Hematopoietic multipotent progenitor cell treated with erythropoietin and hydrocortisone succinate and interleukin-3 and kit ligand, for 17 days (in vitro differentiated cells): ENCODE measurements around the gene AGBL1.
"Not testable (repeated sequence)": the region's sequence is repeated elsewhere in the genome, so short reads cannot be mapped to it uniquely, and the experiment has no call there.

Source experiments
- DNase-seq: peaks from one replicate; pipeline ENCODE4 v3.0.0-alpha.2; 2015; ENCODE audit warnings: low spot score

AGBL1 gene

DNA sequence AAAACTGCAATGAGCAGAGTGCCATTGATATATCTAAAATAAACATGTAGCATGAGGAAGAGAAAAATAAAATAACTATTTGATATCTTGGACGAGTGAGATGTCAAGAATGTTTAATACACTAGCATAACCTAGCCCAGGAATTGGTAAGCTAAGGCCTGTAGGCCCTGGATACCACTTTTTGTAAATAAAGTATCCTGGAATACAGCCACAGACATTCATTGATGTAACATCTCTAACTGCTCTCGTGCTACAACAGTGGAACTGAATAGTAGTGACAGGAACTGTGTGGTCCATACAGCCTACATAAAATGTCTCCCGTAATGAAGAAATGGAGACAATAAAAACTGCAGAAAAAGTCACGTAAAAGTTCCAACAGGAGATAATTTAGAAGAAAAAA is 869.0 kb downstream of the AGBL1 start:
- DNase-seq: no peak

DNA sequence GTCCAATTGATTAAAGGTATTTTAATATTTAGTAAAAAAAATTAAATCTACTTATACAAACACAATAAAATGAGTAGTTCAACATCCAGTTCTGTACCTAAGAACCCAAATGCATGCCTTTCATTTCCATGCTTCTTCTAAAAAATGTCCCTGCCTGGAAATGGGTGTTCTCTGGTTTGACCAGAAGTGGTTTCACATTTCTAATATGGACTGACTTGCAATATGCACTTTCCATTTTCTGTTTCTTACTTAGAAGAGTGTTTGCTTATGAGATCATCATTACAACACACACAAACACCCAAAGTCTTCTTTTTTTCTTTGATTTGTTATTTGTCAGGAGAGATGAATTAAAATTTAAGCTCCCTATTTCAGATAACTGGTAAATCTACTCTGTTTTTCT is 879.6 kb downstream of the AGBL1 start:
- no peak for DNase-seq

GRCh38 chr15:86961669-86962068 is 882.0 kb downstream of the AGBL1 start:
- no peak for DNase-seq

DNA sequence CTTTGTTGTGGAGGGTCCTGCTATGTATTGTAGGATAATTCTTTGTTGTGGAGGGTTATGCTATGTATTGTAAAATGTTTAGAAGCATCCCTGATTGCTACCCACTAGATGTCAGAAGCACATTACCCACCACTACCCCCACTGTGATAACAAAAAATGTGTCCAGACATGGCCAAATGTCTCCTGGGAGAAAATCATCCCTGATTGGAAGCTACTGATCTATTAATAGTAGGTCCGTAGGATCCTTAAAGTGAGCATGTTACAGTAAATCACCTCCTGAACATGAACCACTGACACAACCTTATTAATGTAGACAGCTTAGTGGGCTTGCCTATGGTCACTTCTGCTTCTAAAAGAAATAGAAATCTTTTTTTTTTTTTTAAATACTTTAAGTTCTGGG is 884.6 kb downstream of the AGBL1 start:
- DNase-seq: no peak

GRCh38 chr15:86968244-86968643 is 888.6 kb downstream of the AGBL1 start:
- no peak for DNase-seq

DNA sequence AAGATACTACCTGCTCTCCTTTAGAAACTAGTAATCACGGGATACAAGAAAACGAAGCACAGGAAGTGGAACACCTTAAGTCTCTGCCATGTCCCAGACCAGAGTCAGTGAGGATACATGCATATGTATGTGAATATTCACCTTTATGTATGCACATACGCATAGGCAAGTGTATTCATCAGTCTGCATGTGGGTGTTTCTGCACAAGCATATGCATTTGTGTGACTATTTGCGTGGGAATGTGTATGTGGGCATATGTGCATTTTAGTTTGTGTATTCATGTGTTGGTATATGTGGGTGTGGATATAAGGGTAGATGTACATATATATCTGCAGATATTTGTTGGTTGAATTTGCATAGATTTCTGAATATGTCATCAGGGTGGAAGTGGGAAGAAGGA is 889.7 kb downstream of the AGBL1 start:
- DNase-seq: no peak

GRCh38 chr15:86973284-86973844 is 893.7 kb downstream of the AGBL1 start:
- no peak for DNase-seq

GRCh38 chr15:86988033-86988432 is 908.4 kb downstream of the AGBL1 start:
- DNase-seq: no peak

DNA sequence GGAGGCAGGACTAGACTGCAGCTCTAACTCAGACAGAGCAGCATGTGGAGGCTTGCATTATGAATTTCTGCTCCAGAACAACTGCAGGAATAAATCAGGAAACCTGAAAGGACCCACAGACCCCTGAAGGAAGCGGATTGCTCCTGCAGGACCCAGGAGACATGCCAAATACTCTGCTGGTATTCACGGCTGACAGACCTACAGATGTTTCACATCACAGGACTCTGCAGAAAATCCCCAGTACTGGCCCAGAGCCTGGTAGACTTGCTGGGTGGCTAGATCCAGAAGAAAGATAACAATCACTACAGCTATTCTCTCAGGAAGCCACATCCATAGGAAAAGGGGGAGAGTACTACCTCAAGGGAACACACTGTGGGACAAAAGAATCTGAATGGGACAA is 942.1 kb downstream of the AGBL1 start:
- DNase-seq: no peak

- DNase-seq: no peak
These were observed 952.0 kb downstream of the AGBL1 start for GRCh38 chr15:87031540-87032230.

DNA sequence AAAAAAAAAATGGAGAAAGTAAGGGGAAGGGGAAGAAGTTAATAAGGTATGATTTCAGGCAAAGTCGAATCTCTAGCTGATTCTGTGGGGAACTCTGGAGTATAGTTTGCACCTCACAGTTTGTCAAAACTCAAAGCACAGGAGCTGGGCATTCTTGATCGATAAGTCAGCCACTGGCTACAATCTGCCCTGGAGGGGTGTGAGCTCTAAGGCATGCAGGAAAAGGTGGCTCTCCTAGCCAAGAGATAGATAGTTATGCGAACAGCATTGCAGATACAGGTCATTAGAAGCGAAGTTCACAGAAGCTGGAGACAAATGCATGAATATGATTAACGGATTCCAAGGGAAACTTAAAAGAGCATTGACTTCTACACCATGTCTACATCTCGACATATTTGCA is 952.6 kb downstream of the AGBL1 start:
- no peak for DNase-seq

DNA sequence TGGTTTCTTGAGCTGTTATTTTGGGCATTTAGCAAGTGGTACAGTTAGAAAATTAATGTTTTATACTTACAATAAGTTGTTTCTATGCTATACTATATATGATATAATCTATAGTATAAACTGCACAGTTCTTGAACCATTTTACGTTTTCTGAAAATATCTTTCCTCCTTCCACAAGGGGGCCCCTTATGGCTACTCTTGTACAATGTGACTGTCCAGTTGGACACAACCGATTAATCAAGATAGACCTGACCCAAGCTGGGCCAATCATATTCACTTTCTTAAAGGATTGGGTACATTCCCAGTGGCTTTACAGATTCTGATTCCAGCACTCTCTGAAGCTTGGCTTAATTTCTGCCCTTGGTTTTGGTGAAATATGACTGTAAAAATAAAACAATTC is 953.4 kb downstream of the AGBL1 start:
- no peak for DNase-seq

DNA sequence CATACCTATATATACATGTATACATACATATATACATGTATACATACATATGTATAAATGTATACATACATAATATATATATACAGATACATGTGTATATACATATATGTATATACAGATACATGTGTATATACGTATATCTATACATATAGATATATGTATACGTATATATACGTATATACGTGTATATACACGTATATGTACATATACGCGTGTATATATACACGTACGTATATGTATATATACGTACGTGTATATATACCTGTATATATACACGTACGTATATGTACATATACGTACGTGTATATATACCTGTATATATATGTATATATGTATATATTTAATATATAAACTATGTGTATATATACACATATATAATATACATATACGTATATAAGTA is 955.2 kb downstream of the AGBL1 start:
- DNase-seq: no peak

DNA sequence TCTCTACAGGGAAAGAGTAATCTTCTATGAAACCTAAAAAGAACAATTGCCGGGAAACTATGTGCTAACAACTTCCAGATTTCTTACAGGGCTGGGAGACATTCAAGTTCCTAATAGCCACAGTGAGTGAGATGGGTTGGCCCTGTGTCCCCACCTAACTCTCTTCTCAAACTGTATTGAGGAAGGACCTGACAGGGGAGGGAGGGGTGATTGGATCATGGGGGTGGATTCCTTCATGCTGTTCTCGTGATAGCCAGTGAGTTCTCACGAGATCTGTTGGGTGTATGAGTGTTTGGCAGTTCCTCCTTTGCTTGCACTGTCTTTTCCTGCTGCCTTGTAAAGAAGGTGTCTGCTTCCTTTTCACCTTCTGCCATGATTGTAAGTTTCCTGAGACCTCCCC is 958.7 kb downstream of the AGBL1 start:
- DNase-seq: no peak

GRCh38 chr15:87042619-87043018 is 962.9 kb downstream of the AGBL1 start:
- not testable (repeated sequence) for DNase-seq

GRCh38 chr15:87045746-87046145 is 966.1 kb downstream of the AGBL1 start:
- no peak for DNase-seq

GRCh38 chr15:87047203-87047965 is 967.7 kb downstream of the AGBL1 start:
- DNase-seq: no peak
